Bone marrow (tissue), 2 donors: ENCODE data around the gene GRID1.
A peak's percentile ranks its signal among the peaks of the same experiment; 100 is the strongest.

Source experiments
- DNase-seq, 2 donors: peaks; one replicate each; lab custom pipeline; 2025; lab: John Stamatoyannopoulos, UW

GRID1 gene

GRCh38 chr10:86368987-86369386 lies 2.4 kb upstream of the GRID1 start:
- DNase-seq: no peak

GRCh38 chr10:86368046-86368445 lies 1.5 kb upstream of the GRID1 start:
- no peak for DNase-seq

DNA sequence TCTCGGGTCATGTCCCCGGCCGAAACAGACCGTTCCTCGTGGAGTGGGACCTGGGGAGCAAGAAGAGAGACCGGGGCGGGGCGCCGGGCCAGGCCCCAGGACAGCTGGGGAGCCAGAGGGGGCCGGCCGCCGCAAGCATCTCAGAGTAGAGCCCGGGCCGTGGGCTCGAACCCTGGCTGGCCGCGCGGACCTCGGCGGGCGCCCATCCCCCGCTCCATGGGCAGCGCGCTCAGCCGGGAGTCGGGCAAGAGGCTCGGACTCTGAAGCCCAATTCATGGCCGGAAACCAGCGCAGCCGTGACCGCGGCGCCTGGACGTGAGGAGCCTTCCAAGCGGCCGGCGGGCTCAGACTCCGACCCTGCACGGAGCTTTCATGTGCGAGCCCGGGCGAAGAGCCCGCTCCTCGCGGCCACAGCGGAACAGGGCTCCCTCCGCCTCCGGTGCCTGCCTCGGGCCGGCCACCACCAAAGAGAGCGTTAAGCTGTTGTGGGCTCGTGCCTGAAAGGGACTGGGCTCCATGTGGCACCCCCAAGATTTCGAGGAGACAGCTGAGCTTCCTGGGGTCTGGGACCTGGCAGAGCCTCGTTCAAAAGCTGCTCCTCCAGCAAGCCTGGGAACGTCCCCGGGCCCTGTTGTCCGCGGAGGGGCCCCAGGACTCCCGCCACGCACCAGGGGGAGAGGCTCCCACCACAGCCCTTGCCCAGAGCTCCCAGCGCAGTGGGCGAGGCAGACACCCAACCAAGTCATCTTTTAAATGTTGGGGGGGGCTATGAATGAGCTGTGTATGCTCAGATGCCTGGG lies 757 bp upstream of the GRID1 start:
- DNase-seq: no peak

DNA sequence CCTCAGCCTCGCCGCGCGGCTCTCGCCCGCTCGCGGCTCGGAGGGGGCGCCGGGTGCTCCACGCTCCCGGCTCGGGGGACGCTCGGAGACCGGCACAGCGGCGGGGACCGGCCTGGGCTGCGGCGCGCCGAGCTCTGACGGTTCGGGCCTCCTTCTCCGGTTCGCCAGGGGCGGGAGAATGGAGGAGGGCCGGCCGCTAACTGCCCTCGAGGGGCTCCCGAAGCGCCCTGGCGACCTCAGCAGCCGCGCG lies 232 bp upstream of the GRID1 start:
- no peak for DNase-seq

DNA sequence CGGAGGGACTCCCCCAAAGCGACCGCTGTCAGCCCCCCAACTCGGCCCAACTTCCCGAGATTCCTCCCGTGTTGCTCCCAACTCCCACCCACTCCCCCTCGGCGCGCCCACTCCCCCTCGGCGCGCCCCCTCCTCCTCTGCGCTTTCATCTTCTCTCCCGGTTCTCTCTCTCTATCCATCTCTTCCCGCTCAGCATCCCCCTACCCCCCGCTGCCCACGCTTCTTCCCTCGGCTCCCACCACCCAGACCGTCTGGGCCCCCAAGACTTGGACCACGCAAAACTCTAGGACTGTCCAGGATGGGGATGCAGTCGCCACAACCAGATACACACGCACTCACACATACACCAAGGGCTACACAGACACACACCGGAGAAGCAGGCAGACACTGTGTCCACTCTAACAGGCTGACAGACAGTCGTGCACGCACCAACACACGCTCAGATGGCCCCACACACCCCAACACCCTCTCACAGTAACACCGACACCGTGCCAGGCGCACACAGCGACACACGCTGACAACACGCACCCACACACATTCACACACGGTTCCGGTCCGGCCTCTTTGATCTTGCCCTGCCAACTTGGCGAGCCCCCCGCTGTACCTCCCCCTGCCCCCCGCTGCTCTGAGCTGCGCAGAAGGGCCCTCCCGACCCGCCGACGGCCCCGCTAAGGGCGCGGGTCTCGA lies 1.1 kb downstream of the GRID1 start:
- DNase-seq: no peak

DNA sequence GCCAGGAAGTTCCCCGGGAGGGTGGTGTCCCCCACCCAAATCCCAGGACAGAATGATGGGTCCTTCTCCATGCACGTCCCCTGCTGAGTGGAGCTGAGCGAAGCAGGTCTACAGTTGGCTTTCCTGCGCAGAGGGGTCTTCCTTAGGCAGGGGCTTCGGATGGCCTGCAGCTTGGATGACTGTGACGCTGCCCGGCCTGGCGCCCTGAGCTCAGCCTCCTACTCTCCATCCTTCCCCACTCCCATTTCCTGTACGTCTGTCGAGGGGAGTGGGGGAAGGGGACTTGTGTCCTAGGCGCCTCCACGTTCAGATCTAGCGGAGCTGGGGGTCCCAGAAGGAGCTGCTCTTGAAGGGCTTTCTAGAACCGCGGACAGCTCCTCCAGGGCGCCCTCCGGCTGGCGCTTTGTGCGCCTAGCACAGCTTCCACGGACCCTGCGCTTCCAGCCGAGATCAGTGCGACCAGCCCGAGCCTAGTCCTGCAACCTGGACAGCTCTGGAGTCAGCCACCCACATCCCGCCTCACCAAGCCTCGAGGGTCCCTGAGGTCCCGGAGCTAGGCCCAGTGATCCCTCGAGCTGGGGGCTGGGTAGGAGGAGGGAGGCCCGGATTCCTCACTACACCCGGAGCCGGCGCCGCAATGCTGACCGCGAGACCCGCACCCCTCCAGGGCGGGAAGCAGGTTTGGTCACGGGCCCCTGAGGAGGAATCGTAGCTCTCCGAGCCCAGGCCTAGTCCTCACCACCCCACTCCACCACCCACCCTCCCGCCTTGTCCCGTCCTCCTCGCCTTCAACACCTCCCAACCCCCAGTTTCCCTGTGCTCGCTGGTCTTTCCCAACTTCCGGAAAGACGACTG lies 1.9 kb downstream of the GRID1 start:
- DNase-seq: no peak

DNA sequence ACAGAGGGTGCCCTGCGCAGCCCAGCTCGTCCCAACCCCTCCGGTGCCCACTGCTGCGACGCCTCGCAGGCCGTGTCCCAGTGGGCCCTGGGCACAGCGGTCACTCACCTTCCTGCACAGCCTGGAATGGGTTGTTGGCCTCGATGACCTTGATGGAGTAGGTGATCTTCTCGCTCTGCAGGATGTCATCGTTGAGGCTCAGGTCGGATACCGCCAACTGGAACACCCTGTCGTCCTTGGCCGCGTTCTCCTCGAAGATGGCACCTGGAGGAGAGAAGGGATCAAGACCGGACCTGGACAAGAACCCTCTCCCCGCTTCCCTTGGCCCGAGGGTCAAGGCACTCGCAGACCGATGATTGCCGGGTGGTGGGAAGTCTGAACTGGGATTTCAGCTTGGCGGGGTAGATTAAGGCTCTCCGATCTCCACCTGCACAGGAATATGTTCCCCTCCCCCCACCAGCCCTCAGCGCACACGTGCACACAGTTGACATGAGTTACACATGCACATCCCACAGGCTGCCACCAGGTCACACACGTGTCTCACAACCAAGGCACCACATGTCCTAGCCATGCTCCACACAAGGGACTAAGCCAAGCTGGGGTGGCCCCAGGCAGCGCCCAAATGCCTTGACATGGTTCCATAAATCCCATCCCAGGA lies 2.6 kb downstream of the GRID1 start:
- DNase-seq: no peak

DNA sequence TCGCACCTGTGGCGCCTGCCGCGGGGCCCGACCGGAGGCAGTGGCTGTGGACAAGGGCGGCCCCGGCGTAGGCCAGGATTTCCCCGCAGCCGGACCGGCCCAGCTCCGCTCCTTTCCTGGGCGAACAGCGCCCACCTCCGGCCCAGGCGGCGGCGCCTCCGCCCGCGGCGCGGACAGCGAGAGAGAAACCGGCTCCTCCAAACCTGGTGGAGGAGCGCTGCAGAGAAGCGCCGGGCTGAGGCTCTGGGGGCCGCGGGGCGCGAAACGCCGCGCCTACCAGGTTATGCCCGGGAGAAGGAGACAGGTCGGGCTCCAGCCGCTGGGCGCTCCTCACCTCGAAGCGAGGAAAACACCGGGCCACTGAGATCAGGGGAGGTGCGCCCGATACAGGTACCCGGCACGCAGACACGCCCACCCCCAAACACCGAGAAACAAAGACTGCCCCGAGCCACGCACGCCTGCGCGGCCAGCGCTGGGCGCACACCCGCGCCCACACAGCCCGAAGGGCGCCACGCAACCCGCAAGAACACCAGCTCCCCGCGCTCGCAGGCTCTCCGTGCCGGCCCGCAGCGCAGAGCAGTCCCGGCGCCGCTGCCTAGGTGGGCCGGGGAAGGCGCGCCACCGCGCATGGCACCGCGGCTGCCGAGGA lies 3.3 kb downstream of the GRID1 start:
- DNase-seq: no peak

- no peak for DNase-seq
Observed at GRCh38 chr10:86362586-86363183, 3.9 kb downstream of the GRID1 start.

DNA sequence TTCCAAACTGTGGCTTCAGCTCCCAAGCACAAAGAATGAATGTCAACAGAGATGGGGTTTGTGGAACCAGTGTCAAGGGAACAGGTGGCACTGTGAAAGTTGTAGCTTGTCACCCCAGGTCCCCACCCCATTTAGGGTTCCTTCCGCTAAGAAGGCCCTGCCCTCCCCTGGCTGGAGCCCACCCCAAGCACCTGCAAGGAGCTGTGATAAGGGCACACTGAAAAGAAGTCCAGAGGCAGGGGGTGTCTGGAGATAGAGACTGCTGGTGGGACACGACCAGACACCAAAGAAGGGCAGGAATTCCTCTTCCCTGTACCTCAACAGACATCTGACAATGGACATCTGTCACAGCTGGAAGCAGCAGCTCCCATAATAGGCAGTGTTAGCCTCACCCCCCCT lies 4.5 kb downstream of the GRID1 start:
- no peak for DNase-seq

DNA sequence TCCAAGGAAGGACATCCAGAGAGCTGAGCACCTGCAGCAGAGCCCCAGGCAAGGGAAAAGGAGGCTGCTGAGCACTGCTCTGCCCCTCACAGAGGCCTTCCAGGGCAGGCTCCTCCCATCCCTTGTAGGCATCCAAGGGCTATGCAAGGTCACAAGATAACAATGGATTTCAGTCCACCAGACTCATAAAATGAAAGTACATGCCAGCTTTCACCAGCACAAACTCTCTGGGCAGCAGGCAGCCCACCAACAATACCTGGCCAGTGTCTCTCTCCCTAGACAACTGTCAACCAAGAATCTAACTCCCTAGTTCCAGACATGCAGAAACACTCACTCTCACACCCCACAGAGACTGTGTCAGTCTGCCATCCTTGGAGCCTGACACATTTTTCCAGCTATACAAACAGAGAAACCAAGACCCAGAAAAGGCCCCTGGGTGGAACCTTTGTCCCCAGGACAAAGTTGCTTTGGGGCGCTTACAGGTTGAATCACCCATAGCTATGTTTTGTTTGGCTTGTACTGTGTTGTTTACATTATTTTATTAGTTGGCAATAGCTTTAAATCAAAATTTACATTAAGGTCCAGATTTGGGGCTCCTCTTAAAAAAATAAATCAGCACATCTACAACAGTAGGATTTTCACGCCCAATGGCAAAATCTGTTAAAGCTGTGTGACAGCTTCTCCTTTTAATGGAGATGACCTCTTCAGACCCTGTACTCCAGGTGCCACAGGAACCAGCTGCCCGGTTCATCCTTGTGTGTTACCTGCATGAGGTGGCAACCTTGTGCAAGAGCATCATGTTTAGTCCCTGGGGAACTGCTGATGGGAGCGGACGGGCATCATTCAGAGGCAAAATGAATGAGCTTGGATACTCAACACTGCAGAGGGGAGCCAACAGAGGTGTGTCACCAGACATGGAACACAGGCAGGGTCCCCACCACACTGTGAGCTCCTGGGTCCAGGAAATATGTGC lies 5.2 kb downstream of the GRID1 start:
- no peak for DNase-seq

- DNase-seq: no peak
Observed at GRCh38 chr10:86360657-86361056, 5.9 kb downstream of the GRID1 start.

GRCh38 chr10:86359954-86360353 lies 6.6 kb downstream of the GRID1 start:
- DNase-seq: no peak

GRCh38 chr10:86359111-86359510 lies 7.5 kb downstream of the GRID1 start:
- no peak for DNase-seq

DNA sequence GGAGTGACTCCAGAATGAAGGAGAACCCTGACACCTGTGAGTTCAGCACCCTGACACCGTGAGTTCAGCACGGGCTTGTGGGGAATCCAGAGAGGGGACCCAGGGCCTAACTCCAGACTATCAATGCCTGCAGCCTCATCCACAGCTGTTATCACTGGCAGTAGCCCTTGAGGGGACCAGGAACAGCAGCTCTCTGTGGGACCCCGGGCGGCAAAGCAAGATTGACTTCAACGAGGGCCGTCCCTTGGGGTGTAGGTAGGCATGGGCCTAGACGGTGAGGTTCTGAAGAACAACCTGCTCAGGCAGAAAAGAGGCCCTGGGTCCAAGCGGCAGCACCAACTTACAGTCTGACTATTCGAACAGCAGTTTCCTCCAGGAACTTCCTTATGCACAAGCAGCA lies 8.9 kb downstream of the GRID1 start:
- DNase-seq: no peak

- no peak for DNase-seq
Observed at GRCh38 chr10:86357041-86357440, 9.6 kb downstream of the GRID1 start.

DNA sequence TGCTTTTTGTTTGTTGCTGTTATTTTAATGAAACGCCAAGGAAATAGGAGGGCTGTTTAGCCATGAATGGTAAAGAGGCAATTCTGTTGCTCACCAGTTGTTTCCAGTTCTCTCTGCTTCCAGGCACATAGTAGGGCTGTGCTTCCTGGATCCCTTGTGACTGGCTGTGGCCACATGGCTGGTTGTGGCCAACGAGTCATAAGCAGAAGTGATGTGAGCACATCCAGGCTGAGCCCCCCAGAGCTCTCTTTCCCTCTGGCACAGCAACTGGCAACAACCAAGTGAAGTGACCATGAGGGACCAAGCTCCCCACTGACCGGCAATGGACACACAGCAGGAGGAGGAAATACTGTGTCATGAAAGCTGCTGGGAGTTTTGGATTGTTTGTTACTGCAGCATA lies 10.3 kb downstream of the GRID1 start:
- DNase-seq: no peak

- DNase-seq: peak; percentile 39 to 64
Observed at GRCh38 chr10:86355571-86356038, 11.0 kb downstream of the GRID1 start.

DNA sequence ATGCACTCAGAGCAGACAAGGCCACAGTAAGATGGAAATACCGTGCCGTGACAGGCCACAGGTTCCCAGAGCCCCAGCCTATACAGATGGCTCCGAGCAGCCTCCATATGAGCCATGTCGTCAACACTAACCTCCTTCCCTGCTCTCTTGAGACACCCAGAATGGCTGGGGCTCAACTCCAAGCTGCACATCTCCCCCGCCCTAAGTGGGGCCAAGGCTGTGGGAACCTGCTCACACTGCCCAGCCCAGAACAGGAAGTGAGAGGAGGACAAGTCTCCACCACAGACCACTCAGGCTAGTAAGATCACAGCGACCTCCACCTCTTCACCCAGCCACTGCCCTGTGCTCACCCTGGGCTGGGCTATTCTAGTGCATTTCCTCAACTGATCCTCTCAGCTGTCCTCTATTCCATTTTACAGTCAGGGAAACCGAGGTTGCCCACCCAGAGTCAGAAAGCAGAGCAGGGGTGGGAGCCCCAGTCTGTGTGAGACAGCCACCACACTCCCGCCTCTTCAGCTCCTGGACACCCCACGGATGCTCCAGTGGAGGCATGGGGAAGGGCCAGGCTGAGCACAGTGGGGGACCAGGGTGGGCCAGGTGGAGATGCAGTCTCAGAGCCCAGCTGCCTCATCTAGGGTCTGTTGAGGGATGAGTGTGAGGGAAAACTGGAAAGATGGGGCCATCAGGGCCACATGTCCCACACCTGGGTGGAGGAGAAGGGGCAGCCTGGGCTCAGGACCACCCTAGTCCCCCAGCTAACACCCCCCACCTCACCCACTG lies 11.6 kb downstream of the GRID1 start:
- no peak for DNase-seq
